SKM-1 (cell line): ENCODE data around the gene RBM19.

Experiments
- DNase-seq: peaks from one replicate; lab custom pipeline; 2025; ENCODE audit not compliant: unreplicated experiment; lab: John Stamatoyannopoulos, UW

RBM19 gene

GRCh38 chr12:113860950-113861349, 105.2 kb downstream of the RBM19 start:
- DNase-seq, result peak; percentile 3

GRCh38 chr12:113860059-113860820, 105.9 kb downstream of the RBM19 start:
- no peak for DNase-seq

DNA sequence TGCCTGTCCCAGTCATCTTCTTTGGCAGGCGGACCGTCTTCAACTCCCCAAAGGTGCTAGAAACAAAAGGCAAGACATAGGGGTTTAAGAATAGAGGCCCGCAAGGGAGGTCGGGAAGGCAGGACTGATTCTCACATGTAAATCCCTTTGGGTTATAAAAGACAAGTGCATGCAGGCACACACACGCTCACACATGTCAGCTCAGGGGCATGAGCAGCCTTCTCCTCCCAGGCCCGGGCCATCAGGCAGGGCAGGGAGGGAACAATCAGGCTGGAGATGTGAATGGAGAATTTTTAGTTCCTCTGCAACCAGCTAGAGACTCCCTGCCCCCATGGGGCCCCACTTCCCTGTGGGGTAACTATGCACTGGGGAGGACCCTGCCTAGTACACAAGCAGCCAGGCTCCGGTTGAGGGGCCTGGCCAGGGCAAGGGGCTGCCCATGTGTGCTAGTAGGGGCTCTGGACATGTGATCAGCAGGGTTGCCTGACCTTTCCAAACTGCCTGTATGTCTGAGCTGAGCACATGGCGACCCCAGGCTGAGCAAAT, 107.2 kb downstream of the RBM19 start:
- no peak for DNase-seq

DNA sequence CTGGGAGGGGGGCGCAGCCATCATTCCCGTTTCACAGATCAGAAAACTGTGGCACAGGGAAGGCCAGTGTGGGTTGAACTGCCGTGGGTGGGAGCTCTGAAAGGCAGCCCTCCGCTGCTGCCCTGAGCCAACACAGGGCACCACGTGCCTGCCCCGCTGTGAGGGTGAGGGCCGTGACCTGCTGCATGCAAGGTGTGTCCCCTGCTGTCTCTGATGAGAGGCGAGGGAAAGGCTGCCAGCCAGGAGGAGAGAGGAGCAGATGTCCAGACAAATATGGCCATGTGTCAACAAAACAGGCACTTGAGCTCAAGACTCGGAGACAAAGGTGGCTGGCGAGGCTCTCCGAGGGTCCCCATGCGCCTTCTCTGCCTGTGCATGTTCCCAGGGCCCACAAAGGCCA, 108.8 kb downstream of the RBM19 start:
- no peak for DNase-seq

DNA sequence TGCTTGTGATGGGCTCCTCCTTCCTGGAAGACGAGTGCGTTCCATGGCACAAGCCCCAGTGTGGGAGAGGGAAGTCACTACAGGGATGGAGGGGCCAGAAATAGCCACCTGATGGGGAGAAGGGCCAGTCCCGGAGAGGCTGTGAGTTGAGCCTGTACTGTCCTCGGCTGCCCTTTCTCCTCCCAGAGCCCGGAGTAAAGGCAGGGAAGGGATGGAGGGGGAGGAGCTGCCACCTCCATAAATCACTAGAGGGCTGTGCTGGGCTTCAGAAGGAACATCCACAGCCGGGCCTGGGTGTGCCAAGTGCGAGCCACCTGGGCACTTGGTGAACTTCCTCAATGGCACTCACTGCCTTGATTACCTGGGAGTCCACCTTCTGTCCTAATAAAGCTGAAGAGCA, 110.1 kb downstream of the RBM19 start:
- DNase-seq, result no peak

GRCh38 chr12:113854385-113855142, 111.6 kb downstream of the RBM19 start:
- DNase-seq, result no peak

- no peak for DNase-seq
These were observed 112.6 kb downstream of the RBM19 start for GRCh38 chr12:113853491-113853890.

- no peak for DNase-seq
These were observed 113.2 kb downstream of the RBM19 start for GRCh38 chr12:113852695-113853490.

DNA sequence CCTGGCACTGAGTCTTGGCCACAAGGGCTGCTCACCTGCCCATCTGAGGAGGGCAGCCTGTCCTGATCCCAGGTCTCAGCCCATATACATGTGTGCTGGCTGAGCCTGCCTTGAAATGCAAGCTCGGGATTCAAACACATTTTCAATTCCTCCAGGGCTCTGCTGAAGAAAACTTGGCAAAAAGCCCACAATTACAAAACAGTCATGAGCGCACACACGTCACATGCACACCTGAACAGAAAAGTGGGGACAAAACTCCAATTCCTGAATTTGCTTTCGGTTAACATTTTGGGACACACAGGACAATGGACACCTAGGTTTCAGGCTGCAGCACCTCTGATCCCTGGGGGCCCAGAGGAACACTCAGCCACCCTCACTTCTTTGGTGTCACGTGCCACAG, 113.9 kb downstream of the RBM19 start:
- DNase-seq, result no peak

- DNase-seq, result no peak
These were observed 115.6 kb downstream of the RBM19 start for GRCh38 chr12:113850309-113851056.

- DNase-seq, result no peak
These were observed 118.3 kb downstream of the RBM19 start for GRCh38 chr12:113847856-113848255.

DNA sequence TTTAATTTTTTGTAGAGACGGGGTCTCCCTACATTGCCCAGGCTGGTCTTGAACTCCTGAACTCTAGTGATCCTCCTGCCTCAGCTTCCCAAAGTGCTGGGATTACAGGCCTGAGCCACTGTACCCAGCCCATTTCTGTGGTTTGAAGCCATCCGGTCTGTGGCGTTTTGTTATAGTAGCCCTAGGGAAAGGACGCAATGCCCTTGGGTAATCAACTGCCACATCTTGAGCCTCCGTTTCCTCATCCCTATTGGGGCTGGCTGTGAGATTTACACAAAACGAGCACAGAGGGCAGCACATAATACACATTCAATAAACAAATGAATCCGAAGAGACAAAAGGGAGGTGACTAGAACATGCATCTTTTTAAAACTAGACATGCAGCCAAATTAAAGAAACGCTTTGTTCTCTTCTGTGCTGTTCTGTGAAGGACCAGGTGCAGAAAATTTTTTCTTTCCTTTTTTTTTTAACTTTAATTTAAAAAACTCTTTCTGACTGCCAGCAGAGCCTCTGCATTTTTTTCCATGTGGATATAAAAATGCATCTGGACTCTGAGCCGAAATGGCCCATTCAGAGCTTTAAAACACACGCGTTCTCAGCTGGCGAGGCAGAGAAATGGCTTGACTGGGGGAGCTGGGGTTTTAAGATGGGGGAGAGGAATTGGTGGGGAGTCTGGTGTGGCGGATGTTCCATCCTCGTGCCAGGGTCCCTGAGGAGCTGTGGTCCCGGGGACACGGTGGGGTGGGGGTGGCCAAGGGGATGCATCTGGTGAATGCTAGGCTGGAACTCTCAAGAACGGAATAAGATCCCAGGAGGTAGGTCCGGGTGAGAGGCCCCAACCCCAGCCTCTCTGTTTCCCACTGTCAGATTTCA, 119.0 kb downstream of the RBM19 start:
- peak; percentile 12 for DNase-seq

DNA sequence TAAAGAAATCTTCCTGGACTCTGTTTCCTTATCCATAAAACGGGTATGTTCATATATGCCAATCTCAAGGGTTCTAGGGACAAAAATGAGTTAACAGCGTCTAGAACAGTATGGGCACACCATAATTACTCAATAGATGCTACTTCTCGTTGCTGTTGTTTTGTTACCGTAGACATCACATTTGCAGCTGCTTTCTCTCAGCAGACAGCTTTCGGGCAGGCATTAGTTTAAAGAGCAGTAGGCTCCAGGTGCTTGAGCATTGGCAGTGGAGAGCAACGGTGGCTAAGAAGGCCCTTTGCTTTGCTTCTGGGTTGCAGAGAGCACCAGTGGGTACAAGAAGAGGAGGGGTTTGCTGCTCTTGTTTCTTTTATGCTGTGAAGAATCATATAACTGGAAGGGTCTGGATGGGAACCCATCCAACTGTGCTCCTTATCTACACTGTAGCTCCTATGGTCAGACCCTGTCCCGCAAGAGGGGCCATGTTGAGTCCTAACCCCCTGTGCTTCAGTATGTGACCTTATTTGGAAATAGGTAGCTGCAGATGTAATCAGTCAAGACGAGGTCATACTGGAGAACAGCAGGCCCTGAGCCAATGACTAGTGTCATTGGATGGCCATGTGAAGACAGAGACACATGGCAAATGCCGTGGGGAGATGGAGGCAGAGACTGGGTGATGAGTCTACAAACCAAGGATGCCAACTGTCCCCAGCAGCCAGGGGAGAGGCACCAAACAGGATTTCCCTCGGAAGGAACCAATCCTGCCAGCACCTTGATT, 120.0 kb downstream of the RBM19 start:
- DNase-seq, result no peak

DNA sequence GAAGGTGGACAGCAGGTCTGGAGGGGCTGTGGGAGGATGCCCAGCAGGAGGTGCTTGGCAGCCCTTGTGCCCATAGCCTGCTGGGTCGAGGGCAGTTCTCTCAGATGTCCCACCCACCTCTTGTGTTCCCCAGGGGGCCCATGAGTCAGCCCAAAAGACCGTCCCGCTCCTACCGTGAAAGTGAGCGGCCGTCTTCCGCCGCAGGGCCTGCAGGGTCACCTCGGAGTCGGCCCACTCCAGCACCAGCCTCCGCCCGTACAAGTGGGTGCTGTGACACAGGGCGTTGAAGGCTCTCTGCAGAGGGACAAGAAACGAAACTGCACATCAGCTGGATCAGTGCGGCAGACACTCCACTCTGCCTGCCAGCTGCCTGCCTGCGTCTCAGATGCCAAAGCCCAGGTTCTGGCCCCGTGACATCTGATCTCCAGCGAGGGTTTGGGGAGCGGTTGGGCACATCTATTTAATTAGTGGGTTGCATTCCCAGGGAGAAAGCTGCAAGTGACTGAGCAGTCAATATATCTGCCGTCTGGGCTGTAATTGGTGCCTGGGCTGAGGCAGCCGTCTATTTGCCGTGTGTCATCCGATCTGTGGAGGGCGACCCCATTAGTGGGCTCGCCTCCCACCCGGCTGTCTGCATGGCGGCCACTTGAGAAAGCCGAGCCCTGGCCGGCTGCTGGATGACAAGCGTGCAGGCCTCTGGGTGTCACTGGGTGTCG, 121.5 kb downstream of the RBM19 start:
- no peak for DNase-seq

GRCh38 chr12:113842699-113843098, 123.4 kb downstream of the RBM19 start:
- no peak for DNase-seq

DNA sequence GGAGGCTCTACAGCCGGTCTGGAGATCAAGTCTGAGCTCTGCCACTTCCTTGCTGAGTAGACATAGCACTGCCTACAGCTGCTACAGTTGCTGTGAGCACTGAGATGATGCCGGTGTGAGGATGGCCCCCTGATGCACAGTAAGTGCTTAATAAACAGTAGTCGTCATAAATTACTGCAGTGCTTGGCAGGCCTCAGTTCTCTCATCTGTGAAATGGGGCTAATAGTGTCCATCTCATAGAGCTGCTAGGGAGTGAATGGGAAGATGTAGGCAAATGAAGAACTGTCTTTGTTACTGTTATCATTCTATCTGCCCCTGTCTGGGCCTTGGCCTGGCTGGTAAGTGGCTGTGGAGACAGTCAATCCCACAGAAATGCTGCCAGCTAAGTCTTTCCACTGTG, 124.3 kb downstream of the RBM19 start:
- no peak for DNase-seq

DNA sequence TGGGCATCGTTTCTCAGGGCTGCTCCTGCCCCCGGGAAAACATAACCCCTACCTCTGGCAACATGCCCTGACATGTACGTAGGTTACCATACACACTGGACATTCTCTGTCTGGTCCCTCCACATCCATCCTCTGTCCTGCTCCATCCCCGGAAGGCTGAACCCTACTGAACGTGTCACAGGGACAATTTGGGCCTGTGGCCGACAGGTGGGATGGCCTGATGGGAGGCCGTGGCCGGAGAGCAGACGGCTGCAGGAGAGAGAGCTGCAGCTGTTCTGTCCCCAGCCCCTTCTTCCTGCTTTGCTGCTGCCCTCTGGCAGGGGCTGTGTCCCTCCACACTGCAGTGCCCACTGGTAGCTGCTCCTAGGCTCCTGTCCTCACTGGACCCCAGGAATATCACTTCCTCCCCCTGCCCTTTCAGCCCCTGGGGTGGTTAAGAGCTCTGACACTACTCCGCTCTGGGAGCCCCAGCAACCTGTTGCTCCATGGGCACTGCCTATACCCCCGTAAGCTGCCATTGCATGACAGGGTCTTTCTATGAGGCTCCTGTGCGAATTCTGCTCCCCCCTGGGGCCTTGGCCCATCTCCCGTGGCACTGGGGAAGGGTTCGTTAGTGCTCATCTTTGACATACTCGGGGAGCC, 125.6 kb downstream of the RBM19 start:
- no peak for DNase-seq

DNA sequence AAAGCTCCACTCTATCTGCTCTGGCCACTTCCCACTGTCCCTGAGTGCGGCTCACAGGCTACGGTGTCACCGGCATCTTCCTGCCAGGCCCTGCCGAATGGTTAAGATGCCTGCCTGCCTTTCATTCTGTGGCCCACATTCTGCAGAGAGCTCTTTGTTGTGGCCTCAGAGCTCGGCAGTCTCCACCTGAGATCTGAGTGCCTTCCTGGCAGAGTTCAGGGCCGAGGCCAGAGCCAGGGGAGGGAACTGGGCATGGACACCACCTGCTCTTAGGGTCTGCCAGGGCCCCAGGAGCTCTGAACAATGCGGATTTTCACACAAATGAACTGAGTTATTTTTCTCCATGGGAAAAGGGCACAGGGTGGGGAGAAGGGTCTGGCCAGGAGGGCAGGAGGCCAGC, 127.2 kb downstream of the RBM19 start:
- DNase-seq, result no peak
